Jurkat, Clone E6-1 (cell line): ENCODE measurements around the gene SEC22A. TPM values are rescaled to one million over a fixed set of nuclear protein-coding genes. Genes with fewer than 3 reads are reported as not detected.

Experiments used
- DNase-seq: peaks from one replicate; pipeline ENCODE4 v3.0.0-alpha.2; 2011; ENCODE audit warnings: low read depth, low spot score
- H3K4me3 ChIP-seq: 2 replicates; pipeline ENCODE4 v1.5.1; 2011; ENCODE audit warnings: mild to moderate bottlenecking, low read length, control low read depth, moderate library complexity
- polyA plus RNA-seq: library from polyadenylated mRNA; unstranded; fragments of >200 nt; gene quantifications from one replicate; pipeline ENCODE4 v1.2.1, GENCODE V29; 2012; ENCODE audit warnings: missing spikeins; ENCODE audit not compliant: insufficient read length, insufficient read depth

SEC22A gene, protein sequence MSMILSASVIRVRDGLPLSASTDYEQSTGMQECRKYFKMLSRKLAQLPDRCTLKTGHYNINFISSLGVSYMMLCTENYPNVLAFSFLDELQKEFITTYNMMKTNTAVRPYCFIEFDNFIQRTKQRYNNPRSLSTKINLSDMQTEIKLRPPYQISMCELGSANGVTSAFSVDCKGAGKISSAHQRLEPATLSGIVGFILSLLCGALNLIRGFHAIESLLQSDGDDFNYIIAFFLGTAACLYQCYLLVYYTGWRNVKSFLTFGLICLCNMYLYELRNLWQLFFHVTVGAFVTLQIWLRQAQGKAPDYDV
- polyA plus RNA-seq: 28.6 TPM

DNA sequence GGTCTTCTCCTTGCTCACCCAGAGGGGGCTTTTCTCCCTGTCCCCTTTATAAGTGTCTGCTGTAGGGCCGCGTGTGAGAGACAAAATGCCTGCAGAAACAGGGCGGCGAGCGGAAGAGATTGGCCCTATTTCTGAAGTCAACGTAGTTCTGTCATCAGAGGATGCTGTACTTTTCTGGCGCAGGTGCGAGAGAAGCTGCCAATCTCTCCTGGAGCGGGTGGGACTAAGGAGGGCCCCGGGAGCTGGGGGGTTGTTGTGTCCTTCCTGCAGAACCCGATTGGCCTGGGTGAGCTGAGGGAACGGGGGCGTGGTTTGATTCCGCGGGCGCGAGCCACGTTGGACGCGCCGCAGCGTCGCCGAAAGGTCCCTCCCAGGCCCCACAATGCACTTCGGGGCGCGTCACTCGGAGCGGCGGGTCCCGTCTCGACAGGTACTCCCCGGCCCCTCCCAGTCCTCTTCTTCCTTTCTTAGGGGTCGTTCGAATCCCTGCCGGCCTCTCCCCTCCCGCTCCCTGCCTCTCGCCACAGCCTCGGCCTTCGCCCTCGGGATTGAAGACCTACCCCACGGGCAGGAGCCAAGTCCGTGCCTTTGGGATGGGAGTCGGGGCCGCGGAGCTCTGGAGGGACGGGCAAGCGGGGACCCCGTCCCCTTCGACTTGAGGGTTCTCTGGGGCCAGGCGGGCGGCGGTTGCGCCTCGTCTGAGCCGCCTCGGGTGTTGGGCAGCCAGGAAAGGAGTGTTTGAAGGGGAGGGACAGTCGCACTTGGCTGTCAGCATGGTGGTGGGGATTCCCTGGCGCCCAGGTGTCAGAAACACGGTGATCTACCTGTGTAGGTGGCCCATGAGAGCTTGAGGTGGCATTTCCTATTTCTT lies at the start of gene SEC22A:
Gene SEC22A, plus strand, starts transcription at position 387 of the 871 bp plus-strand sequence. CDS start 7,275 bp downstream, outside the sequence.
- peak; percentile 98 for DNase-seq
- peak within 1 kb of the TSS; percentile 77 for H3K4me3 ChIP-seq

DNA sequence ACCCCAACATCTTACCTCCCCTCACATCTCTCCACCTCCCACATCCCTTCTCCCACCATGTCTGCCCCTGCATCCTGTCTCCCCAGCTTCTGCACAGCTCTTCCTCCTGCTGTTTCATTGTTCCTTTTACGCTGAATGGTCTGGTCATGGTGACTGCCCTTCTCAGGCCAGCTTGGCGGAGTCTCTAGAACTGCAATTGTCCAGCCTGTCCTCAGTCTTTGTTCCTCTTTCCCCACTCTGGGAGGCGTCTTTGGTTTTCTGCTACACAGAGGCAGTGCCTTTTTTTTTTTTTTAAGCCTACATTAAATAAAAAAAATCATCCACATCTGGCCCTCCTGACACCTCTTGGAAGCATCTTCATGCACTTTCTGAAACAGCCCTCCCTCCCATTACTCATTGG lies 49.1 kb upstream of the SEC22A start:
- no peak for DNase-seq
- no peak overlapping the region for H3K4me3 ChIP-seq

DNA sequence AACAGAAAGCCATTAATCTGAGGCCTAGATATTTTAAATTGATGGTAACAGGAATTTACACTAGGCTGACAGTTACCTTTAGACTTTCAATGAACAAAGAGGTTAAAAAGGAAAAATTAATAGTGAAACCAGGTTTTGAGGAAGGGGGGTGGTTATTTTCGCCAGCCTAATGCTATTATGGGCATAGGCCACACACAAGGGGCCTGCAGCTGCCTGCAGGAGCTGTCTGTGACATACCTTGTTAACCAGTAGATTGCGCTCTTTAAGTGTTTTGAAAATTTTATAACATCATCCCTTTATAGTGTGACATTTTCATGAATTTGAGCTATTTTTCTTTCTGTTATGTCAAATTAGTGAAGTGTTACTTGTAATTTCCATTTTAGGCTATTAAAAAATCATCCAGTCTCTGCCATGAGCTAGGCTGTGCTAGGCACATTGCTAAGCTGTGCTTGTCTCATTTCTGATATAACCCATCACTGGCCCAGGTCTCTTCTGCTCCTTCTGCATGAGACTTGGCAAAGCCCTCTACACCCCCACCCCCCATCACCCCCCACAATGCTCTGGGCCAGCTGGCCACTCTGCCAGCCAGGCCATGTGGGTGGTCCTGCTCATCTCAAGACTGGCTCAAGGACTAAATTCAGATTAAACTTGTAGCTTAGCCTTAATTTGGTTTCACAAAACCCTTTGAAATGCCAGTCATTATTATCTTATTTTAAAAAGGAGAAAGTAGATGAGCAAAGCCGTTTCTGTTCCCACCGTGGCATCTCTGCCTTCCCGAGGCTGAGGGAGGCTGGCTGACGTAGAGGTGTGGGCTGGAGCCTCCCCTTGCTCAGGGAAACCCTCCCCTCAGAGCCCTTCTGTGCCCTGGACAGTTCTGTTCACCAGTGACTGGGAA lies 48.4 kb upstream of the SEC22A start:
- H3K4me3 ChIP-seq: no peak overlapping the region
- DNase-seq: no peak

DNA sequence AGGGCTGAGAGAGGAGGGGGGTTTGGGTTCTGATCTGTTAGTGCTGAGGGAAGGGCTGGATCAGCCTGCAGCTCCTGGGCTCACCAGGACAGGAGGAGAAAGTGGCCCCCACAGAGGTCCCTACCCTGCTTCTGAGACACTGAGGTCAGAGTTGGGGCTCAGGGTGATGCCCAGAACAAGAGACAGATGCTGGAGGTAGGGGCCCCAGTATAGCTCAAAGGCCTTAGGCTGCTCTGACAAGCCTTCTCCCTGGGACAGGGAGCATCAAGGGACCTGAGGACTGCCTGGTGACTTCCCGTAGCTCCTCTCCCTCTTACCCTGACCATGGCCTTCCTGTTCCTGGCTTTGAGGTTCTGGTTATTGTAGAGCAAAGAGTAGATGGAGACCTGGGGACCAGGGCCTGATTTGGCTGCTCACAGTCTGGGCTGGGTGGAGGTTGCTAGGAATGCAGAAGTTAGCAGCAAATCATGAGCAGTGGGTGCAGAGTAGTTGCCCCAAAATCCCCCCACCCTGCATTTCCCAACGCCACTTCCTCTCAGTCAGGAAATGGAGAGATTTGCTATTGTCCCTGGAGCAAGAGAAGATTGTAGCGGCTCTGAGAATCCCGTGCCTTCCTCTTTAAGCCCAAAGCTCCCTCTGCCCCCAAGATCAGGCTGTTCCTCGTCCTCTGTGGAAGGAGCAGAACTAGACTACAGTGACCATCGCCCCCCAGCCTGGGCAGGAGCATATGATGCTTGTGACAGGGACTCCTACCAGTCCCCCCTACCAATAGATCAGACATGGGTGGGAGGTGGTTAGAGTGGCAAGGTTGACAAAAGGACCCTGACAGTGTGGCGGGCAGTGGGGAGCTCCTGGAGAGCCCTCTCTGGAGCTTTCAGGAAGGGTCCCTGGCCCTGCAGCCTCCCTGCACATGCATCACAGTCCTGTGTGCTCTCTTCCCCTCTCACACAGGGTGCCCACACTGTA lies 47.4 kb upstream of the SEC22A start:
- H3K4me3 ChIP-seq: no peak overlapping the region
- no peak for DNase-seq

DNA sequence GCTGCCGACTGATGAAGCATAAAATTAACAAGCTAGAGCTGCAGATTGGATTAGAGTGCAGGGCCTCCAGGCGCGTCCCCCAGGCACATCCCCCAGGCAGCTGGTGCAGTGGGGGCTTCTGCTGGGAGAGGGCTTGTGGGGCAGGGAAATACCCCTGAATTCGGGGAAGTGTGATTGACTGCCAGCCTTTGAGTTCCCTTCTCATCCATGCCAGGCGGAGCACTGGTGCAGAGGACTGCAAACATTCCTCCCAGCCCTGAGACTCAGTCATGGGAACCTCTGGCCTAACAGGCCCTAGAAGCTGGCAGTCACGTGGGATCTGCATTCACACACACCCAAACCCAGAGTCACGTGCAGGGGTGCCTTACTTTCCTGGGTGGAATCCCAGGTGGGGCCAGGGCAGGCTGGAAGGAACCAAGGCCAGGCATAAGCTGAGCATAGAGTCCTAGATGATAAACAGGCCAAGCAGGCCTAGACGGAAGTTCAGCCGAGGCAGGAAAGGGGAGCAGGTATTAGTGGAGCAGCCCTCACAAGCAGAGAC lies 46.2 kb upstream of the SEC22A start:
- no peak overlapping the region for H3K4me3 ChIP-seq
- no peak for DNase-seq

DNA sequence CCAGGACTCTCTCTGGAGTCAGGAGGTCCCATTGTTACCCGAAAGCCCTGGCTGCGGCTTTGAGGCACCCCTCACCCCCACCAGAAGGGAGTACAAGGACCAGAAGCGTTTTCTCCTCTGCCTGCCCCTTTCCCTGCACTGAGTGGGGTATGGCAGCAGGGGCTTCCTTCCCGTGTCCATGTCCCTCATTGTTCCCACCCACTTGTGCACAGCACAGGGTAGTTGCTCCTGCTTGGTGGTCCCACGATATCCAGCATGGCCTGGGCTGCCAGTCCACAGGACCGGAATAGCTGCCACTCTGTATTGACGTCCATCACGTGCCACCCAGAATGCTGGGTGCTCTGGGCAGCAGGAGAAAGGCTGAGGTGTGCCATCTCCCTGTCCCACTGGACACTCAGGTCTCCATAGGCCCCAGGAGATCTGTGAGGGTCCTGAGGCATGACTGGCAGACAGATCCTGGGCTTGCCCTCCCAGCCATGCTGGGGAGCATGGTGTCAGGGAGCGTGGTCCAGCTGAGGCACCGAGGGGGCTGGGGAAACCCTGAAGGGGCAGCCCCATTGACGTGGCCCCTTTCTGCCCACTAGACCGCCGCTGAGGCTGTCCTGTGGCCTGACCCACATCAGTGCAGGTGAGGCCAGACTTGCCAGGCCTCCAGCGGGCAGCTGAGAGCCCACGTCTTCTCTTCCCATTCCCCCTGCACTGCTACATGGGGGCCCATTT lies 45.3 kb upstream of the SEC22A start:
- no peak for DNase-seq
- no peak overlapping the region for H3K4me3 ChIP-seq

DNA sequence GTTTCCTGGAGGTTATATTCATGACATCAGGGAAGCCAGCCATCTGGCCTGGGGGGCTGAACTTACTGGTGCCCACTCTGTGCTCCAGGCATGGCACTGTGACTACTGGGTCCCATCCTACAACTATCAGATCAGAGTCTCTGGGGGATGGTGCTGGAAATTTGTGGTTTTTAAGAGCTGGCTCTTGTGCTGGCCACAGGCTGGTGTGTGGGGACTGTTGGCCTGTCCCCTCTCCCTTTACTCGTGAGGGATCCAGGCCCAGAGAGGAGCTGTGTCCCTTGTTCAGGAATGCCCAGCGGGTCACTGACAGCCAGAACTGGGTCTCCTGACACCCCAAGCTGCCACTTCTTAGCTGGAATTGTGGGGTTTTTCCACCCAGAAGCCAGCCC lies 44.5 kb upstream of the SEC22A start:
- no peak overlapping the region for H3K4me3 ChIP-seq
- DNase-seq: no peak

DNA sequence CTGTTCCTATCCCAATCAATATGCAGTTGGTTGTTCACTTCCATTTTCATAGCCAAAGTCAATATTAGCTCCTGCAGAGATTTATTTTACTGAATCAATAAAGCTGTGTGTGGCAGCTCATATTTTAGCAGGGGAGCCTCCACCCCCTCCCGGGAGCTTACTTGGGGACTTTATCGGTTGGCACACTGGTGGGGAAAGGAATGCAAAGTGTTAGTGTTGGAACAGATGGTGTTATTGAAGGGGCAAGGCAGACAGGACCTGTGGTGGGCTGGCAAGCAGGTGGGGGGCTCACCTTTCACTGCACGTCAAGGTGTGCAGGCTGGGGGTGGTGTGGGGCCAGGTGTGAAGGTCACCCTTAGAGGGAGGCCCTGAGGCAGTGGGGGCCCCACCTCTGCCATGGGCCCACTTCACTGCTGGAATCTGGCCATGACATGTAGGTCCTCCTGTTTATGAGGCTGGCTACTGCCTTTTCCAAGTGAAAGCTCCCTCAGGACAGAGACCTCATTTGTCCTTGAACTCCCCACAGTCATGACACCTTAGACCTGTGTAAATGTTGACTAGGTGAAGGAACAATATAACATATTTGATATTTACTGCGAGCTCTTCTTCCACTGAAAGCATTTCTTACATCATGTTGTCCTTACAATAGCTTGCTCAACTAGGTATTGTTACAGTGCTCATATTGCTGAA lies 44.0 kb upstream of the SEC22A start:
- no peak for DNase-seq
- H3K4me3 ChIP-seq: no peak overlapping the region

DNA sequence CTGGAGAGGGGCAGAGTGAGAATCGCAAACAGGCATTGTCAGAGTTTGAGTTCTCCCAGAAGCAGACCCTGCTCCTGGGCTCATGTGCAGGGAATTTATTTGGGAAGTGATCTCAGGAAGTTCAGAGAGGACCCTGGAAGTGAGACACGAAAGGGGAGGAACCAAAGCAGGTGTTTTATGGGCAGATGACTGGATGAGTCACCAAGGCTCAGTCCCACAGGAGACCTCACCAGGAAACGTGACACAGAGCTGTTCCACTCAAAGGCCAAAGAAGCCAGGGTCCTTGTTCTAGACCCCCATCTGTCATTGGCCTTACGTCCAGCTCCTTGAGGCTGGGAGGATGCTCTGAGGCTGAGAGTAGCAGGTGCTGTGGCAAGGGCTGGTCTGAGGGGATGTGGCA lies 43.4 kb upstream of the SEC22A start:
- DNase-seq: no peak
- no peak overlapping the region for H3K4me3 ChIP-seq

DNA sequence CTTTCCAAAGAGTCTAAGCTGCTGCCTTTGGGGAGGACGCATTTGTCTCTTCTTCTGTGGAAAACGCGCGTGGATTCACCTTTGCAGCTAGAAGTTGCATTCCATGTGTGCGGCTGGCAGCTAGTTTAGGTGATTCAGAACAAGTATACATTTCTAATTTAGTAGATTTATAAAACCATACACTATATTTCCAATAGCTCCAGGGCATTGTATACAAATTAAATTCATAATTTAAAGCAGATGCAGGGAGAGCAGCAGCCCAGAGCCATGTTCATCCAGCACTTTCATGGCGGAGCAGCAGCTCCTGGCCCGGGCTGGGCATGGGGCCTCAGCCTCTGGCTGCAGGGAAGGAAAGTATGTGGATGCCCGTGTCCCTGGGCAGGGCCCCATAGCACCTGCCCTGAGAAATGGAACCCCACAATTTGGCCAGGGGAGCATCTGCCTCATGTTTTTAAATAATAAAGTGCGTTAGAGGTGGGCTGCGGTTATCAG lies 42.8 kb upstream of the SEC22A start:
- DNase-seq: no peak
- H3K4me3 ChIP-seq: no peak overlapping the region

DNA sequence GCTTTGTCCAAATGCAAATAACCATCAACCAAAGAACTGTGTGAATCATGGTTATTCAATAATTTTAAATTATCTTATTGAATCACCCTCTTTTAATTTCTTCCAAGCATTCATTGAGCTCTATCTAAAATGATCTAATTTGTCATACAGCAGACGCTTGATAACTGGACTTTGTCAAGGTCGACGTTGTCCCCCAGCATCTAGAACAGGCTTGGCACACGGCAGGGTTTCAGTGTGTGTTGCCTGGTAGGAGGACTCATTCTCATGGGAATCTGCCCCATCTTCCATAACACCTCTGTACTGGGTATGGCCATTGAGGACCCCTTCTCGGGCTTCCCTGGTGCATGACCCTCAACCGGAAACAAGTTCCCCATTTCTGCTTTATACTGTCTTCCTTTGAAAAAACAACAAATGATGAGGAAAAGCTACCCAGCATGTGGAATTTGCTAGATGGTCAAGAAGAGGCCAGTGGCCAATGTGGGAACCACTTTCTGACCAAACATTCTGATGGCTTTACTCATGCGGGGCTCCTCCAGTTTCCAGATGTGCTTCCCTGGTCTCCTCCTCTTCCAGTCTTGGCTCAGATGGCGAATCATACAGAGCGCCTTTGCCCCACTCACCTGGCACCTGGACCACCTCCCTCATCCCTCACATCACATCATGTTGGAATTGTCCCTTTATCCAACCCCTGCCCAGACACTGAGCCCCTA lies 41.7 kb upstream of the SEC22A start:
- H3K4me3 ChIP-seq: no peak overlapping the region
- no peak for DNase-seq

DNA sequence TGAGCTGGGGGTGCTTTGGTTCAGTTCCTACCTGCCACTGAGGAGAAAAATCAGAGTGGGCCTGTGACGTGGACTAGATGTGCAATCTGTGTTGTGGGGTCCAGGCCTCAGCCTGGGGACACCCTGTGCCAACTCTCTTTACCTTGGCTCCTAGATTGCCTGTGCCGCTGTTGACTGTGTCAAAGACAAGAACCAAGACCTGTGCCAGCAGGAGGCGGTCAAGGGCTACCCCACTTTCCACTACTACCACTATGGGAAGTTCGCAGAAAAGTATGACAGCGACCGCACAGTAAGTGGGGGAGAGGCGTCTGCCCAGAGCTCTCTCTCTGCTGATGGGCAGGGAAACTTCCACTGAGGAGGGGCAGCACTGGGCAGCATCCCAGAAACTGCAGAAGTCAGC lies 40.6 kb upstream of the SEC22A start:
- no peak for DNase-seq
- no peak overlapping the region for H3K4me3 ChIP-seq

DNA sequence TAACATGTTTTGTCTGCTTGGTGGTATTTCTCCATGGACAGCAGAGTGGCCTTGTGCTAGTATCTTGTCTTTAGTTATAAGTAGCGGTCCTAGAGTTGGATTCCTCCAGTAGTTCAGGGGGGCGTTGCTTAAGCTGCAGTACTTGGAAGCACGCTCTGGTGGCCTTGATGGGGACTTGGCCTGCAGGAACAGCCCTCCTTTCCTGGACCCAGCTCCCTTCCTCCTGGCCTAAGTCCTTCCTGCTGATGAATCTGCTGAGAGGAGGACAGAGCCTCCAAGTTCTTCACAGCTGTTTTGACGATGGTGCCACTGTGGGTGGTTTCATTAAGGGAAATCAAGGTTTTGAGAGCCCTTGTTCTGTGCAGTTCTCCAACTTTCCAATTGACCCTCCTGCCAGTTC lies 38.6 kb upstream of the SEC22A start:
- H3K4me3 ChIP-seq: no peak overlapping the region
- no peak for DNase-seq

DNA sequence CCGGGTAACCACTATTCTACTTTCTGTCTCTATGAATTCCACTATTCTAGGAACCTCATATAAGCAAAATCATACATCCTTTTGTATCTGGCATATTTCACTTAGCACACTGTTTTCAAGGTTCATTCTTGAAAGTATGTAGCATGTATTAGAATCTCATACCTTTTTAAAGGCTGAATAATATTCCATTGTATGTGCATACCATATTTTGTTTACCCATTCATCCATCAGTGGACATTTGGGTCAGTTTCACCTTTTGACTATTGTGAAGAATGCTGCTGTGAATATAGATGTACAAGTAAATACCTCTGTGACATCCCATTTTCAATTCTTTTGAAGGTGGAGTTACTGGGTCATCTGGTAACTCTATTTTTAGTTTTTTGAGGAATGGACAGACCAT lies 36.6 kb upstream of the SEC22A start:
- no peak overlapping the region for H3K4me3 ChIP-seq
- no peak for DNase-seq

DNA sequence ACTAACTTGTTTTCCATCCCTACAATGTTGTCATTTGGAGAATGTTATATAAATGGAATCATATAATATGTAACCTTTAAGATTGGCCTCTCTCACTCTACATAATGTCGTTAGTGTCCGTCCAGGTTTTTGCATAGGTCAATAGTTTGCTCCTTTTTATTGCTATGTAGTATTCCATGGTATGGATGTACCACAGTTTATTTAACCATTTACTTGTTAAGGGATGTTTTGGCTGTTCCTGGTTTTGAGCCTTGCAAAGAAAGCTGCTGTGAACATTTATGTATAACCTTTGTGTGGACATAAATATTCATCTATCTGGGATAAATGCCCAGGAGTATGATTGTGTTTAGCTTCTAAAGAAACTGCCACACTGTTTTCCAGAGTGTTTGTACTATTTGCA lies 34.1 kb upstream of the SEC22A start:
- no peak overlapping the region for H3K4me3 ChIP-seq
- no peak for DNase-seq

DNA sequence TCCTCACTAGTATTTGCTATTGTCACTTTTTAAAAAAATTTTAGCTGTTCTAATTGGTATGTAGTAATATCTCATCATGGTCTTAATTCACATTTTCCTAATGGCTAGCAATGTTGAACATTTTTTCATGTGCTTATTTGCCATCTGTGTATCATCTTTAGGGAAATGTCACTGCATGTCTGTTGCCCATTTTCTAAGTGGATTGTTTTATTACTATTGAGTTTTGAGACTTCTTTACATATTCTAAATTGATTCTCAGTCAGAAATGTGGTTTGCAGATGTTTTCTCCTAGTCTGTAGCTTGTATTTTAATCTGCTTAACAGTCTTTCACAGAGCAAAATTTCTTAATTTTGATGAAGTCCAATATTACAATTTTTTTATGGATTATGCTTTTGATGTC lies 33.6 kb upstream of the SEC22A start:
- no peak for DNase-seq
- H3K4me3 ChIP-seq: no peak overlapping the region
